Putamen (tissue), 1 donor: ENCODE results near the gene CAPN10.

Experiments used
- DNase-seq: peaks from one replicate; pipeline ENCODE4 v3.0.0-alpha.2; 2016; ENCODE audit warnings: low spot score

The CAPN10 gene

DNA sequence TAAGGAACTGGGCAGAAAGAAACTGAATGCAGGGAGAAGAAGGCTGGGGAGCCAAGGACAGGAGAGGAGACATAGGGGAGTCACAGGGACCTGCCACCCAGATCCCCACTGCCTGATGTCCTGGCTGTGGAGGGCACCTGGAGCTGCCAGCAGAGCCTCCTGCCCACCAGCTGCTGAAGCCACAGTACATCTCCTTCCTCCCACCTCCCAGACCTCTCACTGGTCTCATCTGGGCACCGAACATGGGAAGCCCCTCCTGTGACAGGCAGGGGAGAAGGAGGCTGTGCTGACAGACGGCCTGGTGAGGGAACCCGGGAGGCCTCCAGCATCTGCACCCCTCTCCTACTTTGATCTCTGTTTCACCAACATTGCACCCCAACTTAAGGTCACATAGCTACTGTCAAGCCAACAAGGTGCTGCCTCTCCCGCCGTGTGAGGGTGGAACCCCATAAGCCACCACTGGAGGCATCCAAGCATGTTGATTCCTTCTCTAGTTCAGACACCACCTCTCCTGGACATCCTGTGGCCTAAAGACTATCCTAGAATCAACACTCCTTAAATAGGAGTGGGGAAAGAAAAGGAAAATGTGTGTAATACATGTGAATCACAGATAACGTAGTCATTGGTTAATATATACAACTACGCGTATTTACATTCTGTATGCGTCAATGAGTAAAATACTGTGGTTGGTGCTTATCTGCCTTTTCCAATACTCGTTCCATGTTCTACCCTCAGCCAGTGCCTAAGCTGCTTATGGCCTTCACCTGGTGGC, 21.8 kb upstream of the CAPN10 start:
- no peak for DNase-seq

DNA sequence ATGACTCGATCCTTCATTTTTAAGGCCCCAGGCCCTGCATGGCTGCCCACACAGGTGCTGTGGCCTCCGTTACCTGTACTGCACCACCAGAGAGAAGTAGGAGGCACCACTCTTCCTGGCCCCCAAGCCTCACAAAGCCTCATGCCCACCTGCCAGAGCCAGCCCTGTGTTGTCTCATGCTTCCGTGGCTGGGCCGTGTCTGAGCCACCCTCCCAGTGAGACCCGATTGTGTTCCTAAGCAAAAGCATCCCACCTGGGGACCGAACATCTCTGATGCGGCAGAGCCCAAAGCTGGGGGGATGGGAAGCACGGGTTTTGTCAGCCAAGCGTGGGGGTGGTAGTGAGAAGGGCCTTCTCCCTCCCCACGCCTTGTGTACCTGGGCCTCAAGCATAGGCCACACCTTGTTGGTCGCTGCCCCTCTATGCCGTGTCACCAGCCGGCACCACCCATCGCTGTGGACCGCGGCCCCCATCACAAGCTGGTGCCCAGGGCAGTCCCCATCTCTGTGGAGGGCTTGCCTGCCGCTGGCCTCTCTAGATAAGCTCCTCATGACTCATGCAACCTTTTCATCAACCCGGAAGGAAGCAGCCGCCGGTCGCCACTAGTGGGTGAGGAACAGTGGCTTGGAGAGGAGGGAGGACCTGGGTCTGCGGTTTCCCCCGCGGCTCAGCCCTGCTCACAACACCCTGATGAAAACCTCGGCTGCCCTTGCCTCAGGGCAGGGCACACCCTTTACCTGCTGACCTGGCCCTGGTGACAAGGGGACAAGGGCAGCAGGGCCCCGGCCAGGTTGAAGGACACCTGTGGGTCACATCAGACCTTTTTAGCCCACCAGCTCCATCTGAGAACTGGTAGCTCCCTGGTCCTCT, 21.0 kb upstream of the CAPN10 start:
- no peak for DNase-seq

DNA sequence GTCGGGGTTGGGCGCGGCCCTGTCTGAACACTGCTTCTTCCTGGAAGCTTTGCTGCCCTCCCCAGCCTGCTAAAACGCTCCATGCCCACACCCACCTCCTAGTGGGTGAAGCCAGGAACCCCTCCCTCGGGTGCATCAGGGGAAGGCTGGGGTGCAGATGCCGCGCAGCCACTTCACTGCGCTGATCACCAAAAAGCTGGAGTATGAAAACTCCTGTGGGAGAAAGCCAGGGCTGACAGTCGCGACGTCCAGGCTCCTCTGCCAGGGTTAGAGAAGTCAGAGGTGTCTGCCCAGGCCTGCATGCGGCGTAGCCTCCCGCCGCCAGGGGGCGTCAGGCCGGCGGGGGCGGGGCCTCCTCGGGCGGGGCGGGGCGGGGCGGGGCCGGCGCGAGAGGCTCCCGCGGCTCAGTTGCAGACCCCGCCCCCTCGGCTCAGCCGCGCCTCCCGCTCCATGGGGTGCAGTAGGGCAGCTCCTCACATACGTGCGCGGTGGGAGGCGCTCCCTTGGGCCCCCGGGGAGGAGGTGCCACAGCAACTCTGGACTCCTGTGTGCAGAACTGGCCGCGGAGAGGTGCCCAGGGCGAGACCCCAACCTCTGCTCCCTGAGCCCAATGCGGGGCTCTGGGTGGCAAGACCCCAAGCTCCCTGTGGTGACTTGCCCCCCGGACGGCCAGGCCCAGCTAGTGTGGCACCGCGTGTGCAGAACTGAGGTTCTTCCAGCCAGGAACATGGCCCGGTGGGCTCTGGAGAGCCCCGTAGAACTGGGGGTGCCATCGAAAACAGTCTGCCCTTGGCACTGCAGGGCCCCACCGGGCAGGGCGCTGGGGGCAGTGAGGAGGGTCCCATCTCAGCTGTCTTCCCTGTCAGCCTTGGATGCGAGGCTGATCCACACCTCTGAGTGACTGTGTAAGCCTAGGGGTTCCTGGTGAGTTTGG, 20.1 kb upstream of the CAPN10 start:
- DNase-seq: peak; percentile 88

DNA sequence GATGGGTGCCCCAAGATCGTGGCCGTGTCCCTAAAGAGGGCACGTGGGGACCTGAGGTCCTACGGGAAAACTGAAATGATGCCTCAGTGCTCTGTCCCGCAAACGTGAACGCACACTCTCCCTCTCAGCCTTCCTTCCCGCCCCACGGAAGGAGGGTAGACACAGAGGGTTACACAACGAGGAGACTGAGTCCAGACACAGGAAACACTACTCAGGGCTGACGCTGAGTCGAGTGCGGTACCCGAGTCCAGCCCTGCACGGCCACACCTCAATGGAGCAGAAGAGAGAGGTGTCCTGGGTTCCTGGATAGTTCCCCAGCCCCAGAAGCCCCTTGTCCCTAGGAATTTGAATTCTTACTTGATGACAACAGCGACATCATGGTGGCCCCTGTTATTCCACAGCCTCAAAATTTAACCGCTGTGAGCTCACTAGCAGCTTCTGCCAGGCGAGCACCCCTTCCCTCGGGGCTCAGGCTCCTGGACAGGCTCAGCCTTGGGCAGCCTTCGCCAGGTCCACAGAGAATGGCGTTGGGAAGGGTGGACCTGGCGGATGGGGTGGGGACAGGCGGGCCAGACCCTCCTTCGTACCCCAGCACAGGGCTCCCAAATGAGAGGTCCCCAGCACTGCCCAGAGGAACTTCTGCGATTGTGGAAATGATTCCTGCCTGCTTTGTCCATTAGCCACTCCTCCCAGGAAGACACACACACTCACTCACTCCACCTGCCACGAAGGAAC, 19.2 kb upstream of the CAPN10 start:
- no peak for DNase-seq

DNA sequence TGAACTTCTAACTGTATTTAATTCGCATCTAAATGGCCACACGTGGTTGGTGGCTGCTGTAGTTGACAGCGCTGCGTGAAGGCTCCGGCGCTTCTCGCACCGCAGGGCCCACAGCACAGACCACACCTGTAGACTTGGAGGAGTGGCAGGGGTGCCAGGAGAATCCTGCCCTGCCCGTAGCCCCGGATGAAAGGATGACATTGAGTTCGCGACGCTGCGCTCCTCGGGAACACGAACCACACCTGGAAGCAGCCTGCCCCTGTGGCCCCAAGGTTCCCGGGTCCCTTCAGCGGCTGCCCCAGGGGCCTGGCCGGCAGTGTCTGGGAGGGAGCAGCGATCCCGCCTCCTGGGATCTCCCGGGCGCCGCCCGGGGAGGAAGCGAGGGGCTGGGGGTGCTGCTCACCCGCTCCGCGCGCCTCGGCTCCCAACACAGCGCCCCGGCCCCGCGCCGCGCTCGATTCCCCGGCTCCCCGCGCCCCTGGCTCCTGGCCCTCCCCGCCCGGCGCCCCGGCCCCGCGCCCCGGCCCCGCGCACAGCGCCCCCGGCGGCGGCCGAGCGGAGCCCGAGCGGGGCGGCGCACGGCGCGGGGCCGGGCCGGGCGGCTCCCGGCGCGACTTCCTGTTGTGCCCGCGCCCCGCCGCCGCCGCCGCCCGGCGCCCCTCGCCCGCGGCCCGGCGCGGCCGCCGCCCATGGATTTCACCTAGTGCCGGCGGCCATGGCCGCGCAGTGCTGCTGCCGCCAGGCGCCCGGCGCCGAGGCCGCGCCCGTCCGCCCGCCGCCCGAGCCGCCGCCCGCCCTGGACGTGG, 18.5 kb upstream of the CAPN10 start, which contains the start of gene RNPEPL1:
RNPEPL1 (plus strand) TSS at position 613 of the 806 bp plus-strand sequence; CDS start at position 716, 103 bp downstream.
- DNase-seq: no peak

DNA sequence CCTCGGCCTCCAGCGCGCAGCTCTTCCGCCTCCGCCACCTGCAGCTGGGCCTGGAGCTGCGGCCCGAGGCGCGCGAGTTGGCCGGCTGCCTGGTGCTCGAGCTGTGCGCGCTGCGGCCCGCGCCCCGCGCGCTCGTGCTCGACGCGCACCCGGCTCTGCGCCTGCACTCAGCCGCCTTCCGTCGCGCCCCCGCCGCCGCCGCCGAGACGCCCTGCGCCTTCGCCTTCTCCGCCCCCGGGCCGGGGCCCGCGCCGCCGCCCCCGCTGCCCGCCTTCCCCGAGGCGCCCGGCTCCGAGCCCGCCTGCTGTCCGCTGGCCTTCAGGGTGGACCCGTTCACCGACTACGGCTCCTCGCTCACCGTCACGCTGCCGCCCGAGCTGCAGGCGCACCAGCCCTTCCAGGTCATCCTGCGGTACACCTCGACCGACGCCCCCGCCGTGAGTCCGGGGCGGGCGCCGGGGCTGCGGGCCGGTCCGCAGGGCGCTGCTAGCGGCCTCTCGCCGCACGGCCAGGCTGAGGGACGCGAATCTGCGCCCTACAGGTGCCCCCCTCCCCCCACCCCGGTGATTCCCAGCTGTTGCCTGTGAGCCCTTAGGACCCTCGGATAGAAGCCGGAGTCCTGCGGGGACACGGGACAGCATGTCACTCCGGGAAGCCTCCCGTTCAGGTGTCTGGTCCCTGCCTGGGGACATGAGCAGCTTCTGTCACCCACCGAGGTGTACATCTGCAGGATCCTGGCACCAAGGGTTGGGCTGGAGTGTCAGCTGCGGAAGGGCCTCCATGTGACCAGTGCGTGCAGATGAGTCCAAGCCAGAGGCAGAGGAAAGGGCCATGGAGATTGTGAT, 17.6 kb upstream of the CAPN10 start:
- peak; percentile 74 for DNase-seq

DNA sequence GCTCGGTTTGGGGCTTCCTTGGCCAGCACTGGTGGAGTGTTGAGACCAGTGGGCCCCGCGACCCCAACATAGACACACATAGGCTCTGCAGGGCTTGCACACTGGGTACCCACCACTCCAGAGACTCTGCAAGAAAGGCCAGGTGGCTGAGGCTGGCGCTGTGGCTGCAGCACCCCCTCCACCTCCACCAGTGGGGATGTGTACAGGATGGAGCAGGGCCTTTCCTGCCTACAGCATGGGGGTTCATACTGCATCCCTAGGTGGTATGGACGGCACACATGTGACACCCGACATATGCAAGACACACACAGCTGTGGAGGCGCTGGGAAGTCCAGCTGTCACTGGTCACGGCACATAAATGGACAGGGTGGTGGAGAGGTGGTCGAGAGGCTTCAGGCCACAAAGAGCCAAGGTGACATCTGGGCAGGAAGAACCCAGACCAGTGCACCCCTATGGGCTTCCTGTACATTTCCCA, 17.0 kb upstream of the CAPN10 start:
- DNase-seq: no peak

DNA sequence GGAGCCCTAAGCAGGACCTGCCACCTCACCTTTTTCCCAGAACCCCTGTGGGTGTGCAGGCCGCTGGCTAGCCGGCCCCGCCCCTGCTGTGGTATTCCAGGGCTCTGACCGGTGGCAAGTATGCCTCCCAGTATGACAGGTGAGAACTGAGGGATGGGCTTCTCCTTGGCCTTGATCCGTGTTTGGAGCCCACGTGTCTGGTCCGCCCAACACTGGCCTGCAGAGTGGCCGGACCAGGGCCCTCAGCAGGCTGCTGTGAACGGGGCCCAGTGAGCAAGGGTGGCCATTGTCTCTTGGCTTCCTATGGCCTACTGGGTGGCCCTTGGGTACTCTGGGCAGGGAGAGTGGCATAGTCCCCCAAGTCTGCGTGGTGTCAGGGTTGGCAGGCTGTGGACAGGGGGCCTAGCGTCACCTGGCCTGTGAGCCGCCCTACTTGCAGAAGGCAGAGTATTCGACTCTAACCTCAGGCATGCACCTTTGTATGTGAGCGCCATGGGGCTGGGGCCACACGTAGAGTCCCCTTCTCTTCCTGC, 16.5 kb upstream of the CAPN10 start:
- DNase-seq: no peak

DNA sequence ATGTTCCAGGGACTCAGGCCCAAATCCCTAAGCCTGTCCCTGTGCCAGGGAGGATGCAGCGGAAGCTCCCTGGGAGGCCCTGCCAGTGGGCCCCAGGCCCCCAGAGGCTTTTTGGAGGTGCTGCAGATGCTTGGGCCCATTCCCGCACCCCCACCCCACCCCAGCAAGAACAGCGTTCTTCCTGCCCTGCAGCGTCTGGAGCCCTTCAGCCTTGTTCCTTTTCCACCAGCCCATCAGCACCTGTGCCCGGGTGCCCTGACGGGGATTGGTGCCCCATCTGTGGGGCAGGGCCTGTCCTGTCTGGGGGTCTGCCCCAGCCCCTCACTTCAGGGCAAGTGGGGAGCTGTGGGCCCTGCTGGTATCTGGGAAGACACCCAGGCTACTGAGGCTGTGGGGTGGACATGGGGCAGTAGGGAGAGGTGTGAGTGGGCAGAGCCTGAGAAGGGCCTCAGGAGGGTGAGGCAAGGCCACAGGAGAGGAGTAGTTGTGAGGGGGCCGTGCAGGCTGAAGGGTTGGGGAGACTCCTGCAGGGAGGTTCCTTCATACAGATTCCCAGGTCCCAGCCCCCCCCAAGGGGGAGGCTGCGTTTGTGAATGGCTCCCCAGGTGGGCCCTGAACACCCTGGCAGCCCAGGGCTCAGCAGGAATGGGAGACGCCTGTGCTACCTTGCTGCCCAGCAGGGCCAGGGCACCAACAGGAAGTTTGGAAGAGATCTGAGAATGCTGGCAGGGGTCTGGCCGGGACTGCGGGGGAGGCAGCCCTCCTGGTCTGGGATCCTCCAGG, 15.8 kb upstream of the CAPN10 start:
- no peak for DNase-seq

DNA sequence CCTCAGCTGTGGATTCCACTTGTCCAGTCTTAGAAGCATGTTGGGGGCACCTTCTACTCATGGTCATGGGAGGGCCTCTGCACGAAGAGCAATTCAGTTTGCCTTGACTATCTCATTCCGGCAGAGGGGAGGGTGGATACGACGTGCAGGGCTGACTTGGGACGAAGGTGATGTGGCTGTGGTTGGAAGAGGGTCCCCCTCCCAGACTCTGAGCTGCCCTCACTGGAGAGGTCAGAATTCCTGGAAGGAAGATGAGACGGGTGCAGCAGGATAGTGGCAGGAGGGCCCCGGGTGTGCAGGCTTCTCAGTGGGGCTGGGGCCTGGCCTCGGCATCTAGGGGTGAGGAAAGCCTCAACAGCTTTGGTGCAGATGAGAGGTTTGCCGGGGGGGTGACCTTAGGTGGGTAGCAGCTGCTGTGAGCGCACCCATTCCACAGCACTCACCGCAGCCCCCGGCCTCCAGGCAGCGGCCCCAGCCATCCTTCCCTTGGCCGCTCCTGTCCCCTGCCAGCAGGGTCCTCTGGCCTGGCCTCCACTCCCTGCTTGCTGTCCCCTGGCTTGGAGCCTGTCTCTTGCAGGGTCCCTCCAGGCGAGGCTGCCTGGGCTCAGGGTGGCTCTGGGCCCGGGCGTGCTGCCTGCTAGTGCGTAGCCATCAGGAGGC, 15.1 kb upstream of the CAPN10 start:
- DNase-seq: no peak

DNA sequence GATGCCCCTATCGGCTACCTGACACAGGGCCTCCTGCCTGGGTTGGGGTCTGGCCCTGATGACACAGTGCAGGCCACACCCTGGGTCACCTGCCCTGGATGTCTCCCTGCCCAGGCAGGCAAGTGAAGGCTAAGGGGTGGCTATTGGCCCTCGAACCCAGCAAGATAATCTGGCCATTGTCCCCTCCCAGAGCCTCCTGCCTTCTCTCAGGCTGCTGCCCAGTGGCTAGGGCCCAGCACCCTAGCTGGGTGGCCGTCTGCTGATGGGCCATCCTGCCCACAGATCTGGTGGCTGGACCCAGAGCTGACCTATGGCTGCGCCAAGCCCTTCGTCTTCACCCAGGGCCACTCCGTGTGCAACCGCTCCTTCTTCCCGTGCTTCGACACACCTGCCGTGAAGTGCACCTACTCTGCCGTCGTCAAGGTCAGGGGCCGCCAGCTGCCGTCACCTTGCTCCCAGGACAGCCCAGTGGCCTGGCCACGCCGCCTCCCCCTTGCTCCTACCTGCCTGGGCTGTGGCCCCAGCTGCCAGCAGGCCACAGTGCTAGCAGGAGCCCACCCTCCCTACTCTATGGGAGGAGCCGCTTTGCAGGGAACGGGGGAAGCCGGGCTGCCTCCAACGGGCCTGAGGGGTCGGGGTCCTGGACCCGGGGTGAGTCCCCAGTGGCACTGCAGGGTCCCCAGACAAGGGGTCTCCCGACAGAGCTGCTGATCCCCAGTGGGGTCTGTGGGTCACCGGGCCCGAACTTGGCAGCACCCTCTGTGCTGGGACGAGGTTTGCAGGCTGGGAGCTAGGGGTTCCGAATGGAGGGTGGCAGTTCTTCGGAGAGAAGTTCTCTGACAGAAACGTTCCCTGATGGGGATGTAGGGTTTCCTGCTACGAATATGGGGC, 14.1 kb upstream of the CAPN10 start:
- DNase-seq: no peak

DNA sequence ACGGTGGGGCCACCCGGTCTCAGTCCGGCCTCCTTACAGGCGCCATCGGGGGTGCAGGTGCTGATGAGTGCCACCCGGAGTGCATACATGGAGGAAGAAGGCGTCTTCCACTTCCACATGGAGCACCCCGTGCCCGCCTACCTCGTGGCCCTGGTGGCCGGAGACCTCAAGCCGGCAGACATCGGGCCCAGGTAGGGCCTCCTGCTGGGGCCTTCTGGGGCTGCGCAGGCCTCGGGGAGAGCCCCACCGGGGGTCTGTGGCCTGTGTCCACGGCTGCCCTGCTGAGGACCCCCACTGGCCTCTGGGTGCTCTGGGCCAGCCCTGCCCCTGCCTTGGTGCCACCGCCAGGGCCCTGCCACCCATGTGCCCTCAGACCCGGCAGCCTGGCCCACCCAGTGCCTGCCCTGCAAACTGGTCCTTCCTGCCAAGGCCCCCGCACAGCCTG, 13.4 kb upstream of the CAPN10 start:
- no peak for DNase-seq

DNA sequence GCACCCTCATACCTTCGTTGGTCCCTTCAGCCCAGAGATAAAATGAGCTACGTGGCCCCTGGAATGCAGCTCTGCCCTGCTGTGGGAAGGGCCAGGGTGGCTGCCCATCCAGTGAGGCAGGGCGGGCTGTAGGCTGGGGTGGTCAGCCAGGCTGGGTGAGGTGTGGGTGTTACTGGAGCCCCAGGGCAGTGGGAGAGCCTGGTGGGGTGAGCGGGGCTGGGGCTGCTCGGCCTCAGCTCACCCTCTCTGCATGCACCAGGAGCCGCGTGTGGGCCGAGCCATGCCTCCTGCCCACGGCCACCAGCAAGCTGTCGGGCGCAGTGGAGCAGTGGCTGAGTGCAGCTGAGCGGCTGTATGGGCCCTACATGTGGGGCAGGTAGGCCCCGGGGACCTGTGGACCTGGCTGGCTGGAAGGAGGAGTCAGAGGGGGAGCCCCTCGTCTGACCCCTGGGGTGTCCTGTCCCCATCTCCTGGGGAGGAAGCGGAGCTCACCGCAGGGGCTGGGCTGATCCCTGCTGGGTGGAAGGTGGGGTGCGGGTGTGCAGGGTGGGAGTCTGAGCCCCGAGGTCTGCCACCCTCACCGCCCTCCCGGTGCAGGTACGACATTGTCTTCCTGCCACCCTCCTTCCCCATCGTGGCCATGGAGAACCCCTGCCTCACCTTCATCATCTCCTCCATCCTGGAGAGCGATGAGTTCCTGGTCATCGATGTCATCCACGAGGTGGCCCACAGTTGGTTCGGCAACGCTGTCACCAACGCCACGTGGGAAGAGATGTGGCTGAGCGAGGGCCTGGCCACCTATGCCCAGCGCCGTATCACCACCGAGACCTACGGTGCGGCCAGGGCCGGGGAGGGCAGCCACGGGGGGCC, 12.8 kb upstream of the CAPN10 start:
- no peak for DNase-seq

DNA sequence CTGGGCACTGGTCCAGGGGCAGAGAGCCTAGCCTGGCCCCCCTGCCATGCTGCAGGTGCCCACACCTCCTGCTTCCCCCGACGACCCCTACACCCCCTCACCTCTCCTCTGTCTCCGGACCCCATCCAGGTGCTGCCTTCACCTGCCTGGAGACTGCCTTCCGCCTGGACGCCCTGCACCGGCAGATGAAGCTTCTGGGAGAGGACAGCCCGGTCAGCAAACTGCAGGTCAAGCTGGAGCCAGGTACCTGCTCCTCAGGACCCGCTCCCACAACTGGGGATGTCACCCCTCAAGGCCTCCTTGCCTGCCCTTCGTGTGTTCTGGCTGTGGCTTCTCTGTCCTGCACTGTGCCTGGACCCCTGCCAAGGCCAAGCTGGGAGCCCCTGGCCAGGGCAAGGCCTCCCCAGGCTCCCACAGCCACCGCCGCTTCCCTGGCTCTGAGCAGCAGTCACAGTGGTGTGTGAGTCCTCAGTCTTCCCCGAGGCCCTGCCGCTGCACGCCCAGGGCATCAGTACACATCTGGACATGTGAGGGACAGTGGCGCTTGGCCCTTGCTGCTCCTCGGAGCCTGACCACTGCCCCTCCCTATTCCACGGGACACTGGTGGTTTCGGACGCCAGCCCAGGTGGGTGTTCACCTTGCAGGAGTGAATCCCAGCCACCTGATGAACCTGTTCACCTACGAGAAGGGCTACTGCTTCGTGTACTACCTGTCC, 12.0 kb upstream of the CAPN10 start:
- no peak for DNase-seq
